HG02610 (cell line): Measurements from ENCODE around the gene CPNE4.
A peak's percentile ranks its signal among the peaks of the same experiment; 100 is the strongest.
"Not testable (repeated sequence)": the region's sequence is repeated elsewhere in the genome, so short reads cannot be mapped to it uniquely, and the experiment has no call there.

Experiments
- ATAC-seq: cut with Tn5 transposase; IDR thresholded peaks from one replicate; pipeline ENCODE4 v1.9.1; 2021; ENCODE audit warnings: mild to moderate bottlenecking, moderate library complexity; ENCODE audit not compliant: unreplicated experiment

Gene CPNE4

GRCh38 chr3:131546441-131546840, 488.4 kb downstream of the CPNE4 start:
- ATAC-seq: no peak

GRCh38 chr3:131544557-131544956, 490.3 kb downstream of the CPNE4 start:
- ATAC-seq: no peak

GRCh38 chr3:131543714-131544113, 491.1 kb downstream of the CPNE4 start:
- no peak for ATAC-seq

GRCh38 chr3:131541288-131541687, 493.5 kb downstream of the CPNE4 start:
- no peak for ATAC-seq

GRCh38 chr3:131540821-131541220, 494.0 kb downstream of the CPNE4 start:
- no peak for ATAC-seq

GRCh38 chr3:131540143-131540542, 494.7 kb downstream of the CPNE4 start:
- ATAC-seq: no peak

GRCh38 chr3:131538968-131539367, 495.8 kb downstream of the CPNE4 start:
- ATAC-seq: no peak

GRCh38 chr3:131537531-131537930, 497.3 kb downstream of the CPNE4 start:
- no peak for ATAC-seq

- ATAC-seq: no peak
Measured at GRCh38 chr3:131535596-131535995, 499.2 kb downstream of the CPNE4 start.

- ATAC-seq: no peak
Measured at GRCh38 chr3:131535131-131535530, 499.7 kb downstream of the CPNE4 start.

- ATAC-seq: no peak
Measured at GRCh38 chr3:131532645-131533044, 502.2 kb downstream of the CPNE4 start.

GRCh38 chr3:131530843-131531242, 504.0 kb downstream of the CPNE4 start:
- no peak for ATAC-seq

- no peak for ATAC-seq
Measured at GRCh38 chr3:131530388-131530787, 504.4 kb downstream of the CPNE4 start.

- no peak for ATAC-seq
Measured at GRCh38 chr3:131526801-131527347, 507.9 kb downstream of the CPNE4 start.

GRCh38 chr3:131518680-131519079, 516.1 kb downstream of the CPNE4 start:
- ATAC-seq: no peak

- ATAC-seq: no peak
Measured at GRCh38 chr3:131505421-131505820, 529.4 kb downstream of the CPNE4 start.

GRCh38 chr3:131503320-131503635, 531.5 kb downstream of the CPNE4 start:
- ATAC-seq: peak; percentile 7

- ATAC-seq: peak; percentile 94
Measured at GRCh38 chr3:131502530-131503319, 532.1 kb downstream of the CPNE4 start, which contains the start of gene MRPL3. TSS of gene MRPL3 (minus strand) at chr3:131502971. CDS start at chr3:131502821, 150 bp downstream.

GRCh38 chr3:131501949-131502348, 532.9 kb downstream of the CPNE4 start:
- ATAC-seq: no peak

- no peak for ATAC-seq
Measured at GRCh38 chr3:131494706-131495105, 540.1 kb downstream of the CPNE4 start.

- ATAC-seq: no peak
Measured at GRCh38 chr3:131491775-131492174, 543.0 kb downstream of the CPNE4 start.

GRCh38 chr3:131491084-131491483, 543.7 kb downstream of the CPNE4 start:
- ATAC-seq: no peak

GRCh38 chr3:131486545-131486944, 548.3 kb downstream of the CPNE4 start:
- not testable (repeated sequence) for ATAC-seq
